ENCODE data around the gene TLN1. TPM values are rescaled to one million over a fixed set of nuclear protein-coding genes. Genes with fewer than 3 reads are reported as not detected.
A peak's percentile ranks its signal among the peaks of the same experiment; 100 is the strongest.

Gene TLN1
- total RNA-seq, 2 donors from 2014 or later = 273 to 370 TPM

DNA sequence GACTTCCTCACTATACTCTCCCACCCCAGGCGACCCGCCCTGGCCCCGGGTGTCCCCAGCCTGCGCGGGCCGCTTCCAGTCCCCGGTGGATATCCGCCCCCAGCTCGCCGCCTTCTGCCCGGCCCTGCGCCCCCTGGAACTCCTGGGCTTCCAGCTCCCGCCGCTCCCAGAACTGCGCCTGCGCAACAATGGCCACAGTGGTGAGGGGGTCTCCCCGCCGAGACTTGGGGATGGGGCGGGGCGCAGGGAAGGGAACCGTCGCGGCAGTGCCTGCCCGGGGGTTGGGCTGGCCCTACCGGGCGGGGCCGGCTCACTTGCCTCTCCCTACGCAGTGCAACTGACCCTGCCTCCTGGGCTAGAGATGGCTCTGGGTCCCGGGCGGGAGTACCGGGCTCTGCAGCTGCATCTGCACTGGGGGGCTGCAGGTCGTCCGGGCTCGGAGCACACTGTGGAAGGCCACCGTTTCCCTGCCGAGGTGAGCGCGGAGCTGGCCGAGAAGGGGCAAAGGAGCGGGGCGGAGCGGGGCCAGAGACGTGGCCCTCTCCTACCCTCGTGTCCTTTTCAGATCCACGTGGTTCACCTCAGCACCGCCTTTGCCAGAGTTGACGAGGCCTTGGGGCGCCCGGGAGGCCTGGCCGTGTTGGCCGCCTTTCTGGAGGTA, 56.1 kb downstream of the TLN1 start:
- no peak for DNase-seq (ENCODE audit: low spot score)
- Histone ChIP-seq H3K9me3 (no peaks in the 10 kb centered on the region), H3K4me1 (peaks cover 0 to 22% of the 10 kb centered on the region in 2 donors), H3K27ac (no peak overlapping the region), H3K27me3 (no peaks in the 10 kb centered on the region), H3K4me3 (peak overlapping the region; percentile 40 to 63), H3K36me3 (no peaks in the 10 kb centered on the region)
- TF ChIP-seq, protein P1, sequence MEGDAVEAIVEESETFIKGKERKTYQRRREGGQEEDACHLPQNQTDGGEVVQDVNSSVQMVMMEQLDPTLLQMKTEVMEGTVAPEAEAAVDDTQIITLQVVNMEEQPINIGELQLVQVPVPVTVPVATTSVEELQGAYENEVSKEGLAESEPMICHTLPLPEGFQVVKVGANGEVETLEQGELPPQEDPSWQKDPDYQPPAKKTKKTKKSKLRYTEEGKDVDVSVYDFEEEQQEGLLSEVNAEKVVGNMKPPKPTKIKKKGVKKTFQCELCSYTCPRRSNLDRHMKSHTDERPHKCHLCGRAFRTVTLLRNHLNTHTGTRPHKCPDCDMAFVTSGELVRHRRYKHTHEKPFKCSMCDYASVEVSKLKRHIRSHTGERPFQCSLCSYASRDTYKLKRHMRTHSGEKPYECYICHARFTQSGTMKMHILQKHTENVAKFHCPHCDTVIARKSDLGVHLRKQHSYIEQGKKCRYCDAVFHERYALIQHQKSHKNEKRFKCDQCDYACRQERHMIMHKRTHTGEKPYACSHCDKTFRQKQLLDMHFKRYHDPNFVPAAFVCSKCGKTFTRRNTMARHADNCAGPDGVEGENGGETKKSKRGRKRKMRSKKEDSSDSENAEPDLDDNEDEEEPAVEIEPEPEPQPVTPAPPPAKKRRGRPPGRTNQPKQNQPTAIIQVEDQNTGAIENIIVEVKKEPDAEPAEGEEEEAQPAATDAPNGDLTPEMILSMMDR (IDR thresholded peaks at IDR 0.05) = no peak

DNA sequence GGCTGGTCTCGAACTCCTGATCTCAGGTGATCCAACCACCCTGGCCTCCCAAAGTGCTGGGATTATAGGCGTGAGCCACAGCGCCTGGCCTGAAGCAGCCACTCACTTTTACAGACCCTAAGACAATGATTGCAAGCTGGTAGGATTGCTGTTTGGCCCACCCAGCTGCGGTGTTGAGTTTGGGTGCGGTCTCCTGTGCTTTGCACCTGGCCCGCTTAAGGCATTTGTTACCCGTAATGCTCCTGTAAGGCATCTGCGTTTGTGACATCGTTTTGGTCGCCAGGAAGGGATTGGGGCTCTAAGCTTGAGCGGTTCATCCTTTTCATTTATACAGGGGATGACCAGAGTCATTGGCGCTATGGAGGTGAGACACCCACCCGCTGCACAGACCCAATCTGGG, 56.8 kb downstream of the TLN1 start:
- H3K4me1 ChIP-seq = peaks cover 0 to 22% of the 10 kb centered on the region in 2 donors
- H3K36me3 ChIP-seq = no peaks in the 10 kb centered on the region
- no peaks in the 10 kb centered on the region for H3K27me3 ChIP-seq
- TF ChIP-seq, protein P1 (IDR thresholded peaks at IDR 0.05) = no peak
- H3K27ac ChIP-seq = no peak overlapping the region
- DNase-seq (ENCODE audit: low spot score) = no peak
- no peaks in the 10 kb centered on the region for H3K9me3 ChIP-seq
- H3K4me3 ChIP-seq = peak overlapping the region; percentile 40 to 63

DNA sequence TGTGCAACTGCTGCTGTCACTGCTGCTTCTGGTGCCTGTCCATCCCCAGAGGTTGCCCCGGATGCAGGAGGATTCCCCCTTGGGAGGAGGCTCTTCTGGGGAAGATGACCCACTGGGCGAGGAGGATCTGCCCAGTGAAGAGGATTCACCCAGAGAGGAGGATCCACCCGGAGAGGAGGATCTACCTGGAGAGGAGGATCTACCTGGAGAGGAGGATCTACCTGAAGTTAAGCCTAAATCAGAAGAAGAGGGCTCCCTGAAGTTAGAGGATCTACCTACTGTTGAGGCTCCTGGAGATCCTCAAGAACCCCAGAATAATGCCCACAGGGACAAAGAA, 58.0 kb downstream of the TLN1 start:
- Histone ChIP-seq H3K27me3 (no peaks in the 10 kb centered on the region), H3K27ac (no peak overlapping the region)

DNA sequence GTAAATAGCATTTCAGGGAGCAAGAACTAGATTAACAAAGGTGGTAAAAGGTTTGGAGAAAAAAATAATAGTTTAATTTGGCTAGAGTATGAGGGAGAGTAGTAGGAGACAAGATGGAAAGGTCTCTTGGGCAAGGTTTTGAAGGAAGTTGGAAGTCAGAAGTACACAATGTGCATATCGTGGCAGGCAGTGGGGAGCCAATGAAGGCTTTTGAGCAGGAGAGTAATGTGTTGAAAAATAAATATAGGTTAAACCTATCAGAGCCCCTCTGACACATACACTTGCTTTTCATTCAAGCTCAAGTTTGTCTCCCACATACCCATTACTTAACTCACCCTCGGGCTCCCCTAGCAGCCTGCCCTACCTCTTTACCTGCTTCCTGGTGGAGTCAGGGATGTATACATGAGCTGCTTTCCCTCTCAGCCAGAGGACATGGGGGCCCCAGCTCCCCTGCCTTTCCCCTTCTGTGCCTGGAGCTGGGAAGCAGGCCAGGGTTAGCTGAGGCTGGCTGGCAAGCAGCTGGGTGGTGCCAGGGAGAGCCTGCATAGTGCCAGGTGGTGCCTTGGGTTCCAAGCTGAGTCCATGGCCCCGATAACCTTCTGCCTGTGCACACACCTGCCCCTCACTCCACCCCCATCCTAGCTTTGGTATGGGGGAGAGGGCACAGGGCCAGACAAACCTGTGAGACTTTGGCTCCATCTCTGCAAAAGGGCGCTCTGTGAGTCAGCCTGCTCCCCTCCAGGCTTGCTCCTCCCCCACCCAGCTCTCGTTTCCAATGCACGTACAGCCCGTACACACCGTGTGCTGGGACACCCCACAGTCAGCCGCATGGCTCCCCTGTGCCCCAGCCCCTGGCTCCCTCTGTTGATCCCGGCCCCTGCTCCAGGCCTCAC, 58.6 kb downstream of the TLN1 start, which contains the start of gene CA9:
CA9 (plus strand) TSS at position 797 of the 893 bp plus-strand sequence; CDS start at position 829, 32 bp downstream.
- Histone ChIP-seq H3K27ac (peak within 1 kb of the TSS in 1 of 2 donors; percentile 23), H3K9me3 (no peaks in the 10 kb centered on the region), H3K4me3 (no peak within 1 kb of the TSS), H3K27me3 (no peaks in the 10 kb centered on the region), H3K4me1 (peaks cover 0 to 22% of the 10 kb centered on the region in 2 donors), H3K36me3 (no peaks in the 10 kb centered on the region)
- DNase-seq (ENCODE audit: low spot score) = no peak
- TF ChIP-seq, protein P1 (IDR thresholded peaks at IDR 0.05) = no peak

More for the DNA sequence above, 58.0 kb downstream of the TLN1 start:
- H3K36me3 ChIP-seq = no peaks in the 10 kb centered on the region
- no peak overlapping the region for H3K4me3 ChIP-seq
- TF ChIP-seq, protein P1 (IDR thresholded peaks at IDR 0.05) = no peak
- H3K9me3 ChIP-seq = no peaks in the 10 kb centered on the region
- peaks cover 0 to 22% of the 10 kb centered on the region in 2 donors for H3K4me1 ChIP-seq
- DNase-seq (ENCODE audit: low spot score) = no peak

DNA sequence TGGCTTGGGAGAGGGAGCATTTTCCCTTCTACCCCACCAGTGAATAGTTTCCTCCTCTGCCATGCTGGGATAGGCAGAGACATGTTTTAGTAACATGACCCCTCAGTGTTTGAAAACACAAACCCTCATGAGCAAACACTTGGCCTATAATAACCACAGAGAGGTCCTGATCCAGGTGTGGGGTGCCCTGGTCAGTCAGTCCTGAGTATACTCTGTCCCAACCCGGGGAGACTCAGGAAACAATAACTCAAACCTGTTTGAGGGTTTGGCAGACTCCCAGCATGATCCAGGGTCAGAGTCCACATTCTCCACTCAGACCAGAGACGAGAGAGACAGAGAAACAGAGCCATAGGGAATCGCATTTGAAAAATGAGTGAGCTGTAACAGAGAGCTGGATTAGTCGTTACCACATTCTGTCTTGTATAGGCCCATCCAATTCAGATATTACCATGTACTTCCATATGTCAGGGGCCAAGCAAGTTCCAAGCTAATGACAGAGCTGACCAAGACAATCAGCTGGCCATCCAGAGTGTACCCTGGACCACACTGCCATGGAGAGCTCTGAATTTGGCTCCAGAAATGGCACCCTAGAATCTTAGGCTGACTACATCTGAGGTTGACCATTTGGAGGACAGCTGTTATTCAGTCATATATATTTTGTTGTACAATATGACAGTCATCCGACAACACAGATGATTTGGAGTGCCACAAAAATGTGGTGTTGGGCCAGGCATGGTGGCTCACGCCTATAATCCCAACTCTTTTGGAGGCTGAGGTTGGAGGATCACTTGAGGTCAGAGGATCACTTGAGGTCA, 62.5 kb downstream of the TLN1 start:
- Histone ChIP-seq H3K27me3 (no peaks in the 10 kb centered on the region), H3K36me3 (no peaks in the 10 kb centered on the region), H3K4me1 (peaks cover 0 to 20% of the 10 kb centered on the region in 2 donors), H3K9me3 (no peaks in the 10 kb centered on the region), H3K4me3 (no peak overlapping the region), H3K27ac (no peak overlapping the region)
- TF ChIP-seq, protein P1 (IDR thresholded peaks at IDR 0.05) = no peak
- no peak for DNase-seq (ENCODE audit: low spot score)

Data from right atrium auricular region (tissue), 2 donors.